Measurements from ENCODE around the gene HS2ST1.

Gene HS2ST1

DNA sequence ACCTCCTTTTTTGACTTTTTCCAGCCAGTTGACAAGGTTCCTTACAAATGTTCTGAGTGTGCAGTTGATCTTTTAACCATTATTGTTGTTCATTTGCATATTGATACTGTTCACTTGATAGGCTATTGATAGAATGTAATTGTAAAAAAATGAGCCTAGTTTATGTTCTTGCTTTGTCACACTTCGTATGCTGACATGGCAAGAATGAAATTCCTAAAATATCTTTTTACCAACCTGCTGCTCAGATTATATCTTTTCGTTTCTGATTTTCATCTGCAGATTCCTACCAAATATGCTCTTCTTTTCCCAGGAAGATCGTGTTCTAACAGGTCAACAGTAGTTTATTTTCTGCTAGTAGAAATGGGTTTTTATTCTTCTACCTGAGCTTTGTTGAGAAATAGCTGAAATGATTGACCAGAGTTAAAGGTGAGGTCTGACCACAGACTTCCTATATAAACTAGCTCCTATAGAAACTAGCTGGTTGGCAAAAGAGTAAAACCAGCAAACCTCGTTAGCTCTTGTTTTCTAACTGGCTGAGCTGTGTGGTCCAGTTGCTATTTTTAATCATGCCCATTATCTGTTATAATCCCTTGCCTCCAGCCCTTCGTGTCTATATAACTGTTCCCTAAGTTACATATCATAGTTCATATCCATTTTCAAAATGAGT, 174.8 kb downstream of the HS2ST1 start:
- no peak overlapping the region for H3K4me3 ChIP-seq (ENCODE audit: low read depth, low read length, poor library complexity, severe bottlenecking)
- peaks cover 23% of the 10 kb centered on the region for H3K4me1 ChIP-seq (ENCODE audit: insufficient read depth, low read length, severe bottlenecking)
- H3K9ac ChIP-seq (ENCODE audit: low read length) = no peak overlapping the region
- H3K36me3 ChIP-seq (ENCODE audit: insufficient read depth, low read length) = peaks cover 7% of the 10 kb centered on the region; the same call in 1 of the 2 replicates
- H2AFZ ChIP-seq (ENCODE audit: low read length) = no peak overlapping the region
- H3K4me2 ChIP-seq (ENCODE audit: low read length) = no peak overlapping the region
- no peak for TF ChIP-seq EZH2 (IDR thresholded peaks at IDR 0.05; ENCODE audit: borderline replicate concordance, low read length)
- TF ChIP-seq, protein P1, sequence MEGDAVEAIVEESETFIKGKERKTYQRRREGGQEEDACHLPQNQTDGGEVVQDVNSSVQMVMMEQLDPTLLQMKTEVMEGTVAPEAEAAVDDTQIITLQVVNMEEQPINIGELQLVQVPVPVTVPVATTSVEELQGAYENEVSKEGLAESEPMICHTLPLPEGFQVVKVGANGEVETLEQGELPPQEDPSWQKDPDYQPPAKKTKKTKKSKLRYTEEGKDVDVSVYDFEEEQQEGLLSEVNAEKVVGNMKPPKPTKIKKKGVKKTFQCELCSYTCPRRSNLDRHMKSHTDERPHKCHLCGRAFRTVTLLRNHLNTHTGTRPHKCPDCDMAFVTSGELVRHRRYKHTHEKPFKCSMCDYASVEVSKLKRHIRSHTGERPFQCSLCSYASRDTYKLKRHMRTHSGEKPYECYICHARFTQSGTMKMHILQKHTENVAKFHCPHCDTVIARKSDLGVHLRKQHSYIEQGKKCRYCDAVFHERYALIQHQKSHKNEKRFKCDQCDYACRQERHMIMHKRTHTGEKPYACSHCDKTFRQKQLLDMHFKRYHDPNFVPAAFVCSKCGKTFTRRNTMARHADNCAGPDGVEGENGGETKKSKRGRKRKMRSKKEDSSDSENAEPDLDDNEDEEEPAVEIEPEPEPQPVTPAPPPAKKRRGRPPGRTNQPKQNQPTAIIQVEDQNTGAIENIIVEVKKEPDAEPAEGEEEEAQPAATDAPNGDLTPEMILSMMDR (IDR thresholded peaks at IDR 0.05; ENCODE audit: low read length) = no peak
- no peaks in the 10 kb centered on the region for H3K9me2 ChIP-seq (ENCODE audit: low read depth, low read length)
- no peaks in the 10 kb centered on the region for H3K9me3 ChIP-seq (ENCODE audit: low read length)
- no peaks in the 10 kb centered on the region for H3F3A ChIP-seq (ENCODE audit: insufficient read depth, low read length)
- H3K27me3 ChIP-seq (ENCODE audit: insufficient read depth, low read length) = no peaks in the 10 kb centered on the region
- no peaks in the 10 kb centered on the region for H4K20me1 ChIP-seq (ENCODE audit: insufficient read depth, low read length)
- H3K79me2 ChIP-seq (ENCODE audit: insufficient read depth, low read length) = no peaks in the 10 kb centered on the region
- no peak overlapping the region for H3K27ac ChIP-seq (ENCODE audit: low read depth, low read length, poor library complexity, severe bottlenecking)

DNA sequence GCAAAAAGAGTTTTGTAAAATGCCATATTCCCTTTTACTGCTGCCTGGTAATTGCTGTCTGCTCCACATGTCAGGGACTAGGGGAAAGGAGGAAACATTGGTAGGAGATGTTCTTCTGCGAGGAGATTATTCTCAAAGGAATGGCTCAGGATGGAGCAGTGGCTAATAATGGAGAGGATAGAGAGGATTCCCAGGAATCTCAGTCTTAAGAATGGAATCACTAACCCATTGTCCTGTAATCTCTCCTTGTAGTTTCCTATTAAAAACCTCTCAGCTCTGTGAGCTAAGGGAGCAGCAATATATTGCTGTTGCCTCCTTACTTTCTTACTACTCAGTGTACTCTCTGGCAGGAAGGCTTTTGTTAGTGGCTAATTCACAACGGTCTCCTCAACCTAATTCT, 175.4 kb downstream of the HS2ST1 start:
- Histone ChIP-seq H3K36me3 (ENCODE audit: insufficient read depth, low read length) (peaks cover 7% of the 10 kb centered on the region; the same call in 1 of the 2 replicates), H3K4me2 (ENCODE audit: low read length) (no peak overlapping the region), H3K4me1 (ENCODE audit: insufficient read depth, low read length, severe bottlenecking) (peaks cover 23% of the 10 kb centered on the region)

DNA sequence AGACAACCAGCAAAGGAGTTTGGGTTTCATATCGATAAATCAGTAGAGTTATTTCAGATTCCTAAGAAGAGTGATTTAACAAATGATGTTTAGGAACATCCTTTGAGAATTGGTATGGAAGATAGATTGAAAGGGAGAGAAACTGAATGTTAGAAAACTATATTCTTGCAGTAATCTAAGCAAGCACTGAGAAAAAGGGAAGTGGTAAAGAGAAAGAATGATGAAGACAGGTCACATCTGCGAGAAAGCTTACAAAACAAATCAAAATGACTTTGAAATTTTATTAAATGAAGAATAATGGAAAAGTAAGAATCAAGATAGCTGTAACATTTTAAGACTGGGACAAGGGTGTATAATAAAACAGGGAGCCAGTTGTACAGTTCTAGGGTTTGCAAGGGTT, 177.0 kb downstream of the HS2ST1 start:
- Histone ChIP-seq H3K4me1 (ENCODE audit: insufficient read depth, low read length, severe bottlenecking) (peaks cover 23% of the 10 kb centered on the region), H4K20me1 (ENCODE audit: insufficient read depth, low read length) (no peaks in the 10 kb centered on the region), H3K27ac (ENCODE audit: low read depth, low read length, poor library complexity, severe bottlenecking) (no peak overlapping the region), H3K9ac (ENCODE audit: low read length) (no peak overlapping the region), H3K79me2 (ENCODE audit: insufficient read depth, low read length) (no peaks in the 10 kb centered on the region), H2AFZ (ENCODE audit: low read length) (no peak overlapping the region), H3K4me2 (ENCODE audit: low read length) (no peak overlapping the region), H3K9me3 (ENCODE audit: low read length) (no peaks in the 10 kb centered on the region), H3F3A (ENCODE audit: insufficient read depth, low read length) (no peaks in the 10 kb centered on the region), H3K4me3 (ENCODE audit: low read depth, low read length, poor library complexity, severe bottlenecking) (no peak overlapping the region), H3K36me3 (ENCODE audit: insufficient read depth, low read length) (peaks cover 8% of the 10 kb centered on the region; the same call in 1 of the 2 replicates), H3K27me3 (ENCODE audit: insufficient read depth, low read length) (no peaks in the 10 kb centered on the region), H3K9me2 (ENCODE audit: low read depth, low read length) (no peaks in the 10 kb centered on the region)
- TF ChIP-seq EZH2 (IDR thresholded peaks at IDR 0.05; ENCODE audit: borderline replicate concordance, low read length) = no peak
- TF ChIP-seq, protein P1 (IDR thresholded peaks at IDR 0.05; ENCODE audit: low read length) = no peak

More for the DNA sequence above, 175.4 kb downstream of the HS2ST1 start:
- Histone ChIP-seq H3K4me3 (ENCODE audit: low read depth, low read length, poor library complexity, severe bottlenecking) (no peak overlapping the region), H3K27ac (ENCODE audit: low read depth, low read length, poor library complexity, severe bottlenecking) (no peak overlapping the region), H3K9me2 (ENCODE audit: low read depth, low read length) (no peaks in the 10 kb centered on the region), H2AFZ (ENCODE audit: low read length) (no peak overlapping the region), H3K9ac (ENCODE audit: low read length) (no peak overlapping the region), H3F3A (ENCODE audit: insufficient read depth, low read length) (no peaks in the 10 kb centered on the region), H3K27me3 (ENCODE audit: insufficient read depth, low read length) (no peaks in the 10 kb centered on the region), H3K79me2 (ENCODE audit: insufficient read depth, low read length) (no peaks in the 10 kb centered on the region), H3K9me3 (ENCODE audit: low read length) (no peaks in the 10 kb centered on the region), H4K20me1 (ENCODE audit: insufficient read depth, low read length) (no peaks in the 10 kb centered on the region)
- TF ChIP-seq, protein P1 (IDR thresholded peaks at IDR 0.05; ENCODE audit: low read length) = no peak
- no peak for TF ChIP-seq EZH2 (IDR thresholded peaks at IDR 0.05; ENCODE audit: borderline replicate concordance, low read length)

Data from OCI-LY1 (cell line).